ENCODE measurements around the gene DNAJB12.
A peak's percentile ranks its signal among the peaks of the same experiment; 100 is the strongest.
"Not testable (repeated sequence)": the region's sequence is repeated elsewhere in the genome, so short reads cannot be mapped to it uniquely, and the experiment has no call there.

DNAJB12 gene

DNA sequence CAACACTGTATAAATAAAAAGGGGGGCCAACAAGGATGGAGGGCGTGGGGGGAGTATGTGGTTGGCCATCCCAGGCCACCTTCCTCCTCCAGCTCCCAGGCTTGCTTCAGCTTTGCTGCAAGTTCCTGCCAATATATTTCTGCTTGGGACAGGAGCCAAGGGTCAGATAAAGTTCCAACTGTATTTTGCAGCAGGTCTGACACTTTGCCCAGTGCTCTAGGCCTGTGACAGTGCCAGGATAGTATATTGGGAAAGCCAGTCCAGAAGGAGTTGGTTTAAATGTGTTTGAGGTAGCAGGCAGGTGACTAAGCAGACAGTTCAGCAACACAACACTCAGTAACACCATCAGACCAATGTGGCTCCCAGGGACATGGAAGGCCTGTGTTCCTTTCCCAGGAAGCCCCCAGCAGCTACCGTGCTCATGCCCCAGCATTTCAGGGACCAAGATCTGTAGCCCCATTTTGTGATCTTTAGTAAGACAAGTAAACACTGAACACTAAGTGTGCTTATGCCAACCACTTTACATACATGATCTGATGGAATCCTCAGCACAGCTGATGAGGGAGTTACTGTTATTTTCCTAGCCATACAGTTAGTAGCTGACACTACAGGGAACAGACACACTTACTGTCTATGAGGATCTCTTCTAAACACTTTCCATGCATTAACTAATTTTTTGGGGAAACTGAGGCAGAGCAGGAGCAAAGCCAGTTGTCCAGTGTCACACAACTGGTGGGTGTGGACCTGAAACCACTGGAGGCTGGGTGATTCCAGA, 38.9 kb downstream of the DNAJB12 start:
- DNase-seq = peak; percentile 85

GRCh38 chr10:72315054-72315453, 39.7 kb downstream of the DNAJB12 start:
- peak; percentile 39 for DNase-seq

DNA sequence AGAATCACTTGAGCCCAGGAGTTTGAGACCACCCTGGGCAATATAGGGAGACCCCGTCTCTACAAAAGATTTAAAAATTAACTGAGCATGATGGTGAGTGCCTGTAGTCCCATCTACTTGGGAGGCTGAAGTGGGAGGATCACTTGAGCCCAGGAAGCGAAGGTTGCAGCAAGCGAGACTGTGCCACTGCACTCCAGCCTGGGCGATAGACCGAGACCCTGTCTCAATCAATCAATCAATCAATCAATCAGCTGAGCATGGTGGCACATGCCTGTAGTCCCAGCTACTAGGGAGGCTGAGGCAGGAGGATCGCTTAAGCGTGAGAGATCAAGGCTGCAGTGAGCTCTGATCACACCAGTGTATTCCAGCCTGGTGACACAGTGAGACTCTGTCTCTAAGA, 40.5 kb downstream of the DNAJB12 start:
- DNase-seq = no peak

GRCh38 chr10:72312865-72313391, 41.8 kb downstream of the DNAJB12 start:
- DNase-seq = no peak

GRCh38 chr10:72311667-72312066, 43.1 kb downstream of the DNAJB12 start:
- no peak for DNase-seq

DNA sequence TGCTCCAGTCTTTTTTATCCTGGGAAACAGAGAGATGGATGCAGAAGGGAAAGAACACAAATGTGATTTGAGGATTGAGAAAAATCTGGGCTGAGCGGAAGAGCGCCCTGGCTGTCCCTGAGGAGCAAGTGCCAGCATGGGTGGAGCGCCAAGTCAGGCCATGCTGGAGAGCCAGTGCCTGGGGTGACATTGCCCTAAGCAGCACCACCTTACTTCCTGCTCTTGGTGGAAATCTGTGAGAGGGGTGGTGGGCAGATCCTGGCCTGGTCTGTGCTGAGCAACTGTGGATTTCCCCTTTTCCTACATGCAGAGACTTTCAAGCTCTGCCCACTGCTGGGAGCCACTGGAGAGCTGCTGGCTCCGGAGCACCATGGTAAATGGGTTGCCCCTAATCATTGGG, 44.1 kb downstream of the DNAJB12 start:
- DNase-seq = no peak

DNA sequence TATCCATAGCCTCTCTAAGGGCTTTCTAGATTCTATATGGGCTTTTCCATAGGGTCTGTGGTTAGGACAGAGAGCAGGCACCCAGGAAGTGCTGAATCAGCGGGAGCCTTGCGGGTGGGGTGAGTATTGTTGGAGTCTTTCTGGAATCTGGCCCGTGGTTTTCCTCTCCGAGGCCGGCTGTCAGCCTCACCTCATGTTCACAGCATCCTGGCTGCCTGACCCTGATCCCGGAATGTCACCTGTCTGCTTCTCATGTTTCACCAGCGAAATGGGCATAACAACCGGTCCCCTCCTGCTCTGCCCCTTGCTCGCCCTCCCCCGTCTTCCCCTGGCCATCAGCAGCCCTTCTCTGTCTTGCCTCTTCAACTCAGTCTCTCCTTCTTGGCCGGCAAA, 44.5 kb downstream of the DNAJB12 start:
- no peak for DNase-seq

- DNase-seq = peak; percentile 82
These were observed 45.2 kb downstream of the DNAJB12 start for GRCh38 chr10:72309290-72310240.

GRCh38 chr10:72308320-72308987, 46.3 kb downstream of the DNAJB12 start:
- peak; percentile 52 for DNase-seq

GRCh38 chr10:72307711-72308110, 47.0 kb downstream of the DNAJB12 start:
- not testable (repeated sequence) for DNase-seq

- DNase-seq = no peak
These were observed 48.4 kb downstream of the DNAJB12 start for GRCh38 chr10:72306215-72306760.

DNA sequence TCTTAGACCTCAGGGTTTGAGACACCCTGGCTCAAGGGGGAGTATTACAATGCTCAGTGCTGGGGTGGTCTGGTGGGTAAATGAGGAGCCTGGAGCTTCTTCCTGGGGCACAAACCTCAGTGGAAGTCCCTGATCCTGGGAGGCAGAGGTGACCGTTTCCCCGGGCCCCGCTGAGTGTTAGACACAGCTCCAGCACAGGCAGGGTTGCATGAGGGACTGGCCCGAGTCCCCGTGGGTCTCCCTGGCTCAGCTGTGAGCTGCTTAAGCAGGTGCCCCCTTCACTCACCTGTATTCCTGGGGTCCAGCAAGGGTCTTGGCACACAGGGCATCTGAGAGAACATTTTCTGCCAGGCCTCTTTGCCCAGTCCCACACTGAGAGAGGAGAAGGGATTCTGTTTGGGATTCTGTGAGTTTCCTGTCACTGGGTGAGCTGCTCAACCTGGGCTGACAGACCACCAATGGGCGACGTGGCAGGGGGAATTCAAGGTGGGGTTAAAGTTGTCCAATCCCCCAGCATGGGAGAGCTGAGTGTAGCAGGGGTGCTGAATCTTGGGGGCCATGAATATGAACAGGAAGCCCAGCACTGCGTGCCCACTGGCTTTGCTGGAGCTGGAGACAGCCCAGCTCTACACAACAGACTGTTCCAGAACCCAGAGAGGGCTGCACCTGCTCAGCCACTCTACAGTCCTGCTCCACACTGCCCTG, 51.1 kb downstream of the DNAJB12 start:
- DNase-seq = no peak

- DNase-seq = no peak
These were observed 55.9 kb downstream of the DNAJB12 start for GRCh38 chr10:72298592-72299519.

- peak; percentile 96 for DNase-seq
These were observed 56.7 kb downstream of the DNAJB12 start for GRCh38 chr10:72297805-72298591.

GRCh38 chr10:72297281-72297804, 57.4 kb downstream of the DNAJB12 start:
- DNase-seq = peak; percentile 78

DNA sequence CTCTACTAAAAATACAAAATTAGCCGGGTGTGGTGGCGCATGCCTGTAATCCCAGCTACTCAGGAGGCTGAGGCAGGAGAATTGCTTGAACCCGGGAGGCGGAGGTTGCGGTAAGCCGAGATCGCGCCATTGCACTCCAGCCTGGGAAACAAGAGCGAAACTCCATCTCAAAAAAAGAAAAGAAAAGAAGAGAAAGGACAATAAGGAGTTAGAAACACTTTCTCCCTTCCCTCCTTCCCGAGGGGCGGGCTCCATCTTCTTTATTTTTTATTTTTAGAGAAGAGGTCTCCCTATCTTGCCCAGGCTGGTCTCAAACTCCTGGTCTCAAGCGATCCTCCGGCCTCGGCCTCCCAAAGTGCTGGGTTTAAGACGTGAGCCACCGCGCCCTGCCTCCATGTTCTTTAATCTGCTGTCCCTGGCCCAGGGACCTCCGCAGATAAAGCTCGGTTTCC, 57.9 kb downstream of the DNAJB12 start:
- not testable (repeated sequence) for DNase-seq

GRCh38 chr10:72295330-72295910, 59.3 kb downstream of the DNAJB12 start:
- no peak for DNase-seq

DNA sequence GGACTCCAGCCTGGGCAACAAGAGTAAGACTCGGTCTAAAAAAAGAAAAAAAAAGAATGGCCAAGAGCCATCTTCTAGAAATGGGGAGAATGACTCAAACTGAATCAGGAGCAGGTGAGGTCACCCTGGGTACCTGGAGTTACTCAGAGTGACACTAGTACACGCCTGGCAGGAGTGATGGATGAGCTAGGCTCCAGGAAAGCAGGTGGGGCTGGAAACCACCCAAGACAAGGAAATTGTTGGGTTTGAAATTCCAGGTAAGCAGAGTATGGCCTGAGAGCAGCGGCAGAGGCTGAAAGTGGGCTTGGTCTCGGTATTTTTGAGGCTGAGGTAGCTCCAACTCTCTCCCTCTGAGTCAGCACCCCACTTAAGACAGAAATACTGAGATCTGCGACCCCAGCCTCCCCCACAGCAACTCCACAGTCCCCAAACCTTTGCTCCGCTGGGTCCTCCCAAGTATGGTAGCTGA, 62.5 kb downstream of the DNAJB12 start:
- no peak for DNase-seq

DNA sequence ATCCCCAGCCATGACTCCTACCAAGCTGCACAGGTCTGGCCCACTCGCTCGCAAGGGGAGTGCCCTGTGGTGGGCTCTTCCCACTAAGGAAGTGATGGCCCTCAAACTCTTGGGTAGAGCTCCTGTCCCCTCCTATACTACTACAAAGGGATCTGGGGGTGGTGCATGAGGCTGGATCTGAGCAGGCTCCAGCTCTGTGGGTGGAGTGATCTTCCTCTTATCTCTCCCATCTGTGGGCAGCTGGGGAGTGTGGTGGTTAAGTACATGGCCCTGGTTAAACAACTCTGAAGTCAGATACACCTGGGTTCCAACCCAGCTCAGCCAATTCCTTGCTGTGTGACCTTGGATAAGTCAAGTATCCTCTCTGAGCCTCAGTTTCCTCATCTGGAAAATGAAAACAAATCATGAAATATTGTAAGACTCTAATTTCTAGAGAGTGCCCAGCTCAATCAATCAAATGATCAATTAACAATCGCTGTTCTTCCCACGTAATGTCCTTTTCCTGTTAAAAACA, 63.6 kb downstream of the DNAJB12 start:
- no peak for DNase-seq
